ENCODE data around the gene ZMIZ1.

Gene ZMIZ1

DNA sequence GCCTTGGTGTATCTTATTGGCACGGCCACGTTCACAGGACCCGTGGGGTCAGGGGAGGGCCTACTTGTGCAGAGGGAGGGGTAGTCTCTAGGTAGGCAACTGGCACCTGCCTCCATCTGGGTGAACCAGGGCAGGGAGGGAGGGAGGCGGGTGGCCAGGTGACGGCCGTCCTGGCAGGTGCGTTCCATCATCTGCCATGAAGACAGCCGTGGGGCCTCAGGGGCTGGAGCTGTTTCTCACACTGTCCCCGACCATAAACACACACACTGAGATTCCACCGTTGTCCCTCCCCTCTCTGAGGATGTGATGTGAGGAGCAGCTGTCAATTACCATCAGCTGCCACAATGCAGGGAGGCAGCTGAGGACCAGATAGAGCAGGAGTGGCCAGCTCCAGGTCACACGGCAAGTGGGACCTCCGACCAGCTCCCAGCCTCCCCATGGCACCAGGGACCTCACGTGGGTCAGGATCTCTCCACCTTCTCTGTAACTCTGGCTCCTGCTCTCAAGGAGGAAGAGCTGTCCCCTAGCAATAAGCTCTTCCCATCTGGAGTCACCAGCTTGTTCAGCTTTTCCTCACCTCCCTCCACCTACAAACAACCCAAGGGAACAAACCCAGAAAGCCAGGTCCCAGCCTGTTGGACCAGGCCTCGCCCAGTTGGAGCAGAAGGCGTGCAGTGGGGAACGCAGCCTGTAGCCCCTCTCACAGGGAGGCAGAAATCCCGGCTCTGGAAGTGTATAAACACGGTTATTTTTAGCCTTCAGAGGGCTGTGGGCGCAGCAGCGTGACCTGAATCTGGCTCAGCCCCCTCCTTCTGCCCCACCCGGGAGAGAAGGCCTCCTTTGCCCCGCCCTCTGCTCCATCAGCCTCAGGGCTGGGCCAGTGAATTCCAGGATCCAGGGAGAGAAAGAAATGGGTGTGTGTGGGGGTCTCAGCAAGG is 33.1 kb downstream of the ZMIZ1 start:
- peak; percentile 73 for DNase-seq

DNA sequence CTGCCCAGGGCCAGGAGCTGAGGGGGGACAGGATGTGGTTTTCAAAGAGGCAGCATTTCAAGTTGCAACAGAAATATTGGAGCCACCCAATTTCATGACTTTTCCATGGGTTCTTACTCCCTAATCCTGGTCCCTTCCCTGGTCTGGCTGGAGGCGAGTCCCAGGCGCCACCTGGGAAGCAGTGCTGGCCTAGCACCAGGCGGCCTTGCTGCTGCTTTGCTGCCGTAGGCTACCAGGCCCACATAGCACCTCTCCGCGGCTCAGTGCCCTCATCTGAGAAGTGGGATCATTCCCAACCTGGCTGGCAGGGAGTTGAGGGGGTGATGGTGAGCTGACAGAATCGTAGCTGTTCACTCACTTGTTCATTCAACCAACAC is 33.7 kb downstream of the ZMIZ1 start:
- no peak for DNase-seq

DNA sequence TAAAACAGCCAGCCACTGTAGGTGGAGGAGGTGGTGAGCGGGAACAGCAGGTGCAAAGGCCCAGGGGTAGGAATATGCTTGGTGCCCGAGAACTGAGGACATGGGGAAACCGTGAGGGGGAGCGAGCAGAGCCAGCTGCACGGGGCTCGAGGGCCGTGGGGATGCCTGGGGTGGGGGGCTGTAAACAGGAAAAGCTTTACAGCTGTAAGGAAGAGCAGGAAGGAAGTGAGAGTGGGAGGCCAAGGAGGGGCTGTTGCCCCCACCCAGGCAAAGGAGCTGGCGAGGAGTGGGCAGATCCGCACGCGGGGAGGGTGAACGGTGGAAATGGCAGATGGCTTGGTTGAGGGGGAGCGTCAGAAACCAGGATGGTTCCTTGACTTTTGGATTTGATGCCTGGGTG is 34.4 kb downstream of the ZMIZ1 start:
- no peak for DNase-seq

DNA sequence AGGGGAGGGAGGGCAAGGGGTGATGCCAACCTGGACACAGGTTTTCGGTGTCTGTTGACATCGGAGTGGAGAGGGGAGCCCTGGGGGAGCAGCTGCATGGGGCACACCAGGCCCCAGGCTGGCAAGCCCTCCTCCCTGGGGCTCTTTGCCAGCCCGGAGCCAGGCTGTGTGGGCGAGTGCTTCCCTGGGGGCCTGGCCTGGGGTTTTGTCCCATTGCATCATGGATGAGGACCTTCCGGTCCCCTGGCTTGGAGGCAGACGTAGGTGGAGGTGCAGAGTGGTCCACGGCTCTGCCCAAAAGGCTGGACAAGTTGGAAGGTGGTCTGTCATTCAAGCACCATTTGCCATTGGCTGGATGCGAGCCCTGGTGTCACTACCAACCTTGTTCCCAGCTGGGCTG is 34.8 kb downstream of the ZMIZ1 start:
- DNase-seq = no peak

DNA sequence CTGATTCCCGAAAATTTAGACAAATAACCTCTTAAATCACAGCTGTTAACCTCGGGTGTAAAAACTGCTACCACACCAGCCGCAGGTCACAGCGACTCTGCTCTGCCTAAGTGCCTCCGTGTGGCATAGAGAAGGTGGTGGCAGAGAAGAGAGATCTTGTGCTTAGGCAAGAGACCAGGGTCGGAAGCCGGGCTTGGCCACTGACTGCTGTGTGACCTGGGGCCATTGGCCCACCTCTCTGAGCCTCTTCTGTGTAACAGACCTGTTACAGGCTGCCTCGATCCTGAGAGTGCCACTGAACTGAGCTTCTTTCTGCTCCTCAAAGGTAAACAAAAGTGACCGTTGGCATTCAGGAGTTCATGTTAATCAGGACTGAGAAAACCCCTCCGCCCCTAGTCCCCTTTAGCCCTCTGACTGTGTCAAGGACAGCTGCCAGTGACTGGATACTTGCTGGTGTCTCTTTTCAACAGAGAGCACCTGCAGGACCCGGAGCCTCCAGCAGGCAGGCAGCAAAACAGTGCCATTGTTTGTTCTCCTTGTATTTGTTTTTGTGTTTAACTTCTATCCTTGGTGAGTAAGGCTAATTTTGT is 36.5 kb downstream of the ZMIZ1 start:
- no peak for DNase-seq

DNA sequence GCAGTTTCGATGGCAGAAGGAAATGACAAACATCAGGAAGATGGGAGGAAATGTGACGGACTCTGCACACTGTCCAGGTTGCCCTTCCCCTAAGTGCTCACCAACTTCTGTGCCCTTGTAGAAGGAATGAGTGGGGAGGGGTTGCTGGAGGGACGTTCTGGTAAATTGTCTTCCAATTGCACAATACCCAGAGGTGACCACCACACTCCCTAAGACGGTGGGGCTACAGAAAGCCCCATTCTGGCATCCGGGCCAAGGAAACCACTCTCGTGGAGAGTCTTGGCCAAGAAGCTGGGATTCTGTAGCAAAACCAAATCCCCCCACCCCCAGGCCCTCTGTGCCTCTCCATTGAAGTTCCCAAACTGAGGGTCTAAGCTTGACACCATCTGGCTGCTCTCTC is 37.1 kb downstream of the ZMIZ1 start:
- no peak for DNase-seq

DNA sequence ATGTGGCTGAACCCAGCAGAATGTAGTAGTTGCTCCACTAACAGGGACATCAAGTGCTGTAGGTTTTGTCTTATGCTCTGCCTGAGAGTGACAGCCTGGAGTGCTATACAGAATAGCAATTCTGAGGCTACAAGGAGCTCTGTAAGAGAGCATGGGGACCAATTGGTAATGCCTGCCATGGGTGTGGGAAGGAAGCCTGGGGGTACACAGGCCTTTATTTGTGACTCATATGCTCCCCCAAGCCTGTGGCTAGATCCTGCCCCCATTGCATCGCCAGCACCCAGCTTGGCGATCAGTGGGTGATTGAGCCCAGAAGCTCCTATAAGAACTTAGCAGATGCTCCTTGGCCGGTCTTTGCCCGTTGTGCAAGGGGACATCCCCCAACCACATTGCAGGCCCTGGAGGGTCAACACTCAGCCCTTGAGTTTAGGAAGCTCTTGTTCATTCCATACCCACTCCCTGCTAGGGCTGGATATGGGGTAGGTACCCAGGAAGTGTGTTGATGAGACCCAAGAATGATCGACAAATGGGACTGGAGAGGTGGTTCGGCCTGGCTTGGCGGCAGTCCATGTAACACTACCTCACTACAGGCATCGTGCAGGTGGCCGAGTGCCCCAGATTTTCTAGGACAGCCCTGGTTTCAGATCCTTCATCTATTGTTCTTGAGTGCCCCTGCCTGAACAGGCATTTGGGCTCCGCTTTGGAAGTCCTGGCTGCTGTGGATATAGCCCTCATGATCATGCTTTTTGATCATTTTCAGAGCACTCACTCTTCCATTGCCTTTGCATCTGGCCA is 37.7 kb downstream of the ZMIZ1 start:
- no peak for DNase-seq

DNA sequence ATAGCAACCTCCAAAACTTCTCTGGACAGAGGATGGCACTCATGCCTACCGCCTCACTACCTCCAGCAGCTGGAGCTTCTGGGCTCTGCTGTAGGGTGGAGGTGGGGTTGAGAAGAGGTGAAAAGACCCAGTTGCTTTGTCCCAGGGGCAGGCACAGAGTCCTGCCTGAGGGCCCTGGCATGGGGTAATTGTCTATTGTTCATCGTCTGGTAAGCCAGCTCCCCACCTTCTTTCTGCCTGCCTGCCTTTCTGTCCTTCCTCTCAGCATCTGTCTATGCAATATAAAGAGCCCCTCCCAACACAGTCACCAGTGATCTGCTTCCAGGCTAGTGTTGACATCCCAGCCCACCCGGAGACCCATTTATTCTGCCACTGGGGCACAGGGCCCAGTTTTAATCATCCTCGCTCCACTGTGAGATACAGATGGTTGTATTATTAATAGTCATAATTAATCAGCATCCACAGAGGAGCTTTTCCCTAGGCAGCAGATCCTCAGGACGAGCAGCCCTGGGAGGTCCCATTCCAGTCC is 39.0 kb downstream of the ZMIZ1 start:
- DNase-seq = no peak

DNA sequence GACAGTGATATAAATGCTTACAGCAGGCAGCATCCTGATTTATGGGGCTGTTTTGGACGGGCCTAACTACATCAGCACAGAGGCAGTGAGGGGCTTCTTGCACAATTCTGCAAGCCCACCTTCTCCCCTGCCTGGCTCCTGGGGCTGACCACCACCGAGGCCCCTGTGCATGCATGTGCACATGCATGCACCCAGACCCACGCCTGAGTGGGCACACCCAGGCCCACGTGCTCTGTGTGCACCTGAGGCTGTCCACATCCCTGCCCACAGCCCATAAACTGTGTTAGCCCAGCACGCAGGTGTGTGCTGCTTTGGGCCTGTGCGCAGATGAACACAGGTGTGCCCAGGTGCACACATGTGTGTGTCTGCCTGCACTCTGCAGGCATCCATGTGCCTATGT is 40.0 kb downstream of the ZMIZ1 start:
- no peak for DNase-seq

DNA sequence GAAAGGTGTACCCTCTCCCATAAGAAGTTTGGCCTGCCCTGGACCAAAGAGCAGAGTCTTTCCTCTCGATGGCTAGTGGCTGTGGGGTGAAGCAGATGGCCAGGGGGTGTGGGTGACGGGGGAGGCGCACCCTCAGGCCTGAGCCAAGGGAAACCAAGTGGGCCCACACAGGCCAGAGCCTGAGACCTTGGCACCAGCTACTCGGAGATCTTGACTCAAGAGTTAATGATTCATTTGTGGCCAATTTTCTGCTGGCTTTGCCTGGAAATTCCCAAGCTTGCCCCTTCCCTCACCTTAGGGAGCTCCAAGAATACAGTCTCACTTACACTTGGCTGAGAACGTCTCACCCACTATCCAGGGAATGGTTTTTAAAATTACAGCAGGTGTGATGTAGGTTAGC is 42.7 kb downstream of the ZMIZ1 start:
- no peak for DNase-seq

DNA sequence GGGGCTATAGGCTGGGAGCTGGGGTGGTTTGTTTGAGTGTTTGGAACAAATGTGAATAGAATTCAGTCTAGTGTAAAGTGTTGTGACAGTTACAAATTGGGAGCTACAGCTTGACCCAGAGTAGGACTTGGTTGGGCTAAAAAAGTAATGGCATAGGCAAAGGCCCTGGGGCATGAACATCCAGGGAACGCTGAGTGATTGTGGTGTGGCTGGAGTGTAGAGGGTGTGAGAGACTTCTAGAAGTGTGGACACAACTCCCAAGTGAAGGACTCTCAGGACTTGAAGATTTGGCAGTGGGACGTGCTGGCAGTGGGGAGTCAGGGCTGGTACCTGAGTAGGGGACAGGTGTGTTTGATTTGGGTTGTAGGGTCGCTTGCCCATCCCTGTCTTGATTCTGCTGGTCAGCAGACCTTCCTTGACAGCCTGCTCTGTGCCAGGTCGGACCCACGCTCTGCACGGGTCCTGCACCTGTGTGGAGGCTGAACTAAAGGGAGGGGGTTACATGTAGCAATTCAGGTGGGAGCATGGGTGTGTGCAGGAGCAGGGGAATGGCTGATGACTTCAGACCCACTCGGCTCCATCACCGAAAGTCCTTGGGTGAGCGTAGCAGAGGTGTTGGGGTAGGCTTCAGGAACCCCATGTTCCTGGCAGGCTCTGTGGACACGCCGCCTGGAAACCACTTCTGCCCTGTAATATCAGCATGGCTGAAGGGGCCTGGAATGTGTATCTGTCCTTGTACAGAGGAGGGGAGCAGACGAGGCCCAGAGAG is 43.3 kb downstream of the ZMIZ1 start:
- DNase-seq = no peak

DNA sequence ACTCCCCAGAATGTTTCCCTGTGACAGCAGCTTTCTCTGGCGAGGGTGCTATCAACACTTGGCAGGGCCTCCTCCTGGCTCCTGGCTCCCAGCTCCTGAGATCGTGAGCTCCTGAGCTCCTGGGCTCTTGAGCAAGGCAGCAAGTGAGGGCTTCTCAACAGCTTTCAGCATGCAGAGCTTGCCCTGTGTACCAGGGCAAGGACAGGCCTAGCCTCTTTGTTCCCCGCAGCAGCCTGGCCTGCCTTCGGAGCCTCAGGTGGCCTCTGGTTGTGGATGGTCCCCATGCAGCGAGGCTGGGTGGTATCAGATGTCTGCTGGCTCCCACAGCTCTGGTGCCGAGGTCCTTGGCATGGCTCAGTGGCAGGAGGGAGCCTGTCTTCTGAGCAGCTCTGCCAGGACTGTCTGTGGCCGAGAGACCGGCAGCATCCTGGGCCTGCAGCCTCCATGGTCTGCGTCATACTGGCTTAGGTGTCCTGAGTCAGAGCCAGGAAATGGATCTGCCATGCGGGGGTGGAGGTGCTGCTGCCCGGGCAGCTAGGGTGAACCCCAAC is 44.2 kb downstream of the ZMIZ1 start:
- no peak for DNase-seq

DNA sequence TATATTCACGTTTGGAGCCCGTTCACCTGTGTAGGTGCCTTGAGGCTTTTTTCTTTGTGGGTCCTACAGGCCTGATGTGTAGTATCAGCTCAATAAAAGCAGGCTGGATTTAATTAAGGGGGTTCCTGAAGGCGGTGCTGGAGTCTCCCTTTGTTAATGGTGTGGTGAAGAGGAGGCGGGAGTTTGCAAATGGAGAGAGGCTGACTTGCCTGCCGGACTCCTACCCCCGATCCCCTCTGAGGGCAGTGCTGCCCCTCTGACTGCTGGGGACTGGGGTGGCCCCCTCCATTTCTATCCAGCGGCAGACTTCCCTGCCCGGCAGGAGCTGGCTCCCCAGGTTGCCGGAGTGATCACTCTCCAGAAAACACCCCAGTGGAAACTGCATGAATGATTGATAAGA is 45.1 kb downstream of the ZMIZ1 start:
- no peak for DNase-seq

DNA sequence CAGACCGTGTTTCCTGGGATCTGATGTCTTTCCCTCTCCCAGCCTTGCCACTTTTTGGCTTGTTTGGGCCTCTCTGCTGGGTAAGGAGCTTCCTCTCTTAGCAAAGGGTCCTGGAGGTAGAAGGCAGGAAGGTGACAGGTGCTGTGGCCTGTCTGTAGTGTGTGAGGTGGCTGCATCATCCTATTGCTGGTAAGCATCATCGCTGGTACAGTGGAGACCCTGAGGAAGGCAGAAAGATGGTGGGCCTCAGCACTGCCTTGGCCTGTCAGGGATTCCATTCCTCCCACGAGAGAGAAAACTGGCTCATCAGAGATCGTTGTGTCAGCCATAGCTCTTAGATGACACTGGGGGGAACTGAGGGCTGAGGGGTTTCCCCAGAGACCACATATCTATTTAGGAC is 46.5 kb downstream of the ZMIZ1 start:
- no peak for DNase-seq

DNA sequence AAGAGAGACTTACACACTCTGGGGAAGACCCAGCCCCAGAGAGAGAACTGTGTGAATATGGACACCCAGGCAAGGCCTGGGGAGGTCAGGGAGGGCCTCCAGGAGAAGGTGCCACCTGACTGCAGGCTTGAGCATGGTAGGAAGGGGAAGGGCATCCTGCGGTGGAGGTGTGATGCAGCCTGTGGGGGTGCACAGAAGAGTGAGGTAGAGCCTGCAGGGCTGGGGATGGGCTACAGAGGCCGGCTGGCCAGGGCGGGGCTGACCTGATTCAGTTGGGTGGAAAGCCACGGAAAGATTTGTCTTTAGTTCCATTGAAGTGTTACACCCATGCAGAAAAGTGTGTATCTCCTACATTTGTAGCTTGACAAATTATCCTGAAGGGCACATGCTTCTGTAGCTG is 47.6 kb downstream of the ZMIZ1 start:
- no peak for DNase-seq

DNA sequence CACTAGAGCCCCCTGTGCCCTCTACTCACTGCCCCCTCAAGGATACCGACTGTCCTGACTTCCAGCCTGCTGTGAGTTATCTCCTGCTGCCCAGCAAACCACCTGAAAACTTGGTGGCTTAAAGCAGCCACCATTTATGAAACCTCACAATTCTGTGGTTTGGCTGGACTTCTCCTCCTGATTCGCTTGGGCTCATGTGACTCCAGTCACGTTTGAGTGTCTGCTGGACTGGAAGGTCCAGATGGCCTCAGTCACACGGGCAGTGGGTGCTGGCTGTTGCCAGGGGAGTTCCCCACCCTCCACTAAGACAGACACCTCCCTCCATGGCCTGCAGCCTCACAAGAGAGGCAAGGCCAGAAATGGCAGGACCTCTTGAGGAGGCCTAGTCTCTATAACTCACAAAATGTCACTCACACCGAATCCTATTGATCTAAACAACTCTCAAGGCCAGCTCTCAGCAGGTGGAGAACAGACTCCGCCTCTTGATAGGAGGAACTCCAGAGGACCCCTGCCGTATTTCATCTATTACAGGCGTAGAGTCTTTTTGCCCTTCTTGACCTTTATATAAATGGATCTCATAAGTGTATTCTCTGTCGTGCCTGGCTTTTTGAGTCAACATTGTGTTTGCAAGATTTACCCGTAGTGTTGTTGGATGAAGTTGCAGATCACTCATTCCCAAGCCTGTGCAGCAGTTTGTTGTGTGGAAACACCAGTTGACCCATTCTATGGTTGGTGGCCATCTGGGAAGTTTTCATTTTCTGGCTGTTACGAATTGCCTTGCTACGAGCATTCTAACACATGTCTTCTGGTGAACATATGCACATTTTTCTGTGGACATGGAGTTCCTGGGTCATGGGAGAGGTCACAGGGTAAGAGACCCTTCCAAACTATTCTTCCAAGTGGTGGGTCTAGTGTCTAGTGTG is 48.3 kb downstream of the ZMIZ1 start:
- DNase-seq = no peak

DNA sequence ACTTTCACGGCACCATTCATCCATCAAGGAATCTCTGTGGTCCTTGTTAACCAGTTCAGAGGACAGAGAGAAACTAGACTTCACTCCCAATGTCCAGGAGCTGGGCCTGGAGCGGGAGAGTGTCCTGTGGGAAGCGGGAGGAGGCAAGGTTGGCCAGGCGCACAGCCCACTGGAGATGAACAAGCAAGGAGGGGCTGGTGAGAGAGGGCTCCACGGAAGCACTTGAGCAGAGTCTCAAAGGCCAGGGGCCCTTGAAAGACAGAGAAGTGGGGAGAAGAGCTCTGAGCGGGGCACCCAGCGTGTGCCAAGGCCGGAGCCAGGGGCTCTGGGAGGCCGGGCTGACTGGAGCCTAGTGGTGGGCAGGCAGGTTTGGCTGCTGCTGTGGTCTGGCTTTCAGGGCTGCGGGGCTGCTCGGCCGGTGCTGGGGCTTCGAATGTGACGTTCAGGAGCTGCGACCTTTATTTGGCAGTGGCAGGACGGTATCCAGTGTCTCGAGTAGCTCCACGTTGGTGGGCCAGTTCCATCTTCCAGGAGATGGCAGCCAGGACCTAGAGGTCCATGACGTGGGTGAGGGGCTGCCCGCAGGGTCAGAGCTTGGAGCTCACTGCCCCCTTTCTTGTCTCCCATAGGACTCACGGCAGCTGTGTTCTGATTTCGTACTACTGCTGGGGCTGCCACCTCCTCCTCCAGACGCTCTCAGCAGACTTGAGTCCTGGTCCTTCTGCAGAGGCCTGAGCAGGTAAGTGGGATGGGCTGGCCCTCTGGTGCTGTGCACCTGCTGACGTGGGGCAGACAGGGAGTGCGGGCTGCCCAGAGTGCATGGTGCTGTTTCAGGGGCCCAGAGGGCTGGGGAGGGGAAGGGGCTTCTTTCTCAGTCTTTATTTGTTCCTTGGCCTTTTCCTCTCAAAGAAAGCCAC is 49.8 kb downstream of the ZMIZ1 start:
- no peak for DNase-seq

DNA sequence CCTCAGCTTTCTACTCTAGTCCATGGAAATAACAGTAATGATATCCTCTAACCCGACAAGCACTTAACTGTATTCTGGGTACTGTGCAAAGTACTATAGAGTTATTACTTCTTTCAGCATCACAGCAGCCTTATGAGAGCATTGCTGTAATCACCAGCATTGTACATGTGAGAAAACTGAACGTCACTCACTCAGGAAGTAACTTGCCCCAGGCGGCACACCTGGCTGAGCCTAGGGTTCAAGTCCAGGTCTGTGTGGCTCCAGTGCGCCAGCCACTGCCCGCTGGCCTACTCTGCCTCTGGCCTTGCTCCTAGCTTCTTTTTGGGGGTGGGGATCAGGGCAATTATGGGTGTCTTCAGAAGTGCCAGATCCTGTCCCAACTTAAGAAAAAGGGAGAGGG is 50.5 kb downstream of the ZMIZ1 start:
- no peak for DNase-seq

DNA sequence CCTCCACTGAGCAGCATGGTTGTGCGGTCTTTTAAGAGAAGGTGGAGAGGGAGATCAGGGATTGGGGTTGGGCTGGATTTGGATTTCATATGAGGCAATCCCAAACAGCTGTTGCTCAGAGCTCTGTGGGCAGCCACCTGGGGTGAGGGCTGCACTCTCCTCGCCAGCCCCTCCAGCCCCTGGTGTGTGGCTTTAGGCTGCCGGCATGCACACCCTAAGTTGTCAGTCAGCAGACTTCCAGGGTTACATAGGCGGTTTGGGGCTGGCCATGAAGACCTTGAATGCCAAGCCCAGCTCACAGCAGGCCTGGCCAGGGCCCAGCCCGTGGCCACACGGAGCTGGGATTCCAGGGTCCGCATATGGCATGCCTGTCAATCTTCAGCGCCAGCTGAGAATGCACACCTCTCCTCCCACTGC is 54.8 kb downstream of the ZMIZ1 start:
- no peak for DNase-seq

DNA sequence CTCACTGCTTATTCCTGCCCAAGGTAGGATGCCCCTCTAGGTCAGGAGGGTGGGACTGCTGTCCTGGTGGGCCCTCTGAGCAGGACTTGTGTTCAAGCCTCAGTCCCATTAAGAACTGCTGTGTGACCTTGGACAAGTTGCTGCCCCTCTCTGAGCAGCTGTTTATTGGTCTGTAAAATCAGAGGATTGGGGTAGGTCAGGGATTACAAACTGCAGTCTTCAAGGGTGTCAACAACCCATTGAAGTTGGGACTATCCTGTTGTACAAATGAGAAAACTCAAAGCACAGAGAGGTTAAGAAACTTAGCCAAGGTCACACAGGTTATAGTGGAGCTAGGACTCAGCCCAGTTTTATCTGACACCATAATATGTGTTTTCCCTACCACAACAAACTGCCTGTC is 55.3 kb downstream of the ZMIZ1 start:
- no peak for DNase-seq
